SH-SY5Y (cell line): ENCODE measurements around the gene PHACTR3.

Source experiments
- GATA2 ChIP-seq: IDR thresholded peaks from 2 replicates; pipeline ENCODE4 v1.6.1; 2011; ENCODE audit warnings: mild to moderate bottlenecking, low read depth, low read length
- GATA3 ChIP-seq: IDR thresholded peaks from 2 replicates; pipeline ENCODE4 v1.6.1; 2011; ENCODE audit warnings: low read depth, mild to moderate bottlenecking, low read length, moderate library complexity

Gene PHACTR3

GRCh38 chr20:59829786-59830664, 225.7 kb downstream of the PHACTR3 start:
- TF ChIP-seq GATA2 (no peak), GATA3 (no peak)

- TF ChIP-seq GATA3 (no peak), GATA2 (no peak)
These were observed 226.3 kb downstream of the PHACTR3 start for GRCh38 chr20:59830665-59831023.

GRCh38 chr20:59831024-59831915, 226.9 kb downstream of the PHACTR3 start:
- no peak for TF ChIP-seq GATA2
- TF ChIP-seq GATA3, result no peak

GRCh38 chr20:59831916-59832270, 227.6 kb downstream of the PHACTR3 start:
- TF ChIP-seq GATA3 (no peak), GATA2 (no peak)

- TF ChIP-seq GATA2 (no peak), GATA3 (no peak)
These were observed 228.3 kb downstream of the PHACTR3 start for GRCh38 chr20:59832406-59833363.

- TF ChIP-seq GATA2 (no peak), GATA3 (no peak)
These were observed 230.7 kb downstream of the PHACTR3 start for GRCh38 chr20:59835057-59835447.

- TF ChIP-seq GATA2 (no peak), GATA3 (no peak)
These were observed 231.4 kb downstream of the PHACTR3 start for GRCh38 chr20:59835448-59836395.

- TF ChIP-seq GATA3 (no peak), GATA2 (no peak)
These were observed 232.4 kb downstream of the PHACTR3 start for GRCh38 chr20:59836767-59837166.

- TF ChIP-seq GATA3 (no peak), GATA2 (no peak)
These were observed 233.5 kb downstream of the PHACTR3 start for GRCh38 chr20:59837623-59838394.

GRCh38 chr20:59839400-59839799, 235.1 kb downstream of the PHACTR3 start:
- TF ChIP-seq GATA2 (no peak), GATA3 (no peak)

GRCh38 chr20:59845472-59845871, 241.1 kb downstream of the PHACTR3 start:
- no peak for TF ChIP-seq GATA2
- TF ChIP-seq GATA3, result no peak

GRCh38 chr20:59848182-59848581, 243.8 kb downstream of the PHACTR3 start:
- TF ChIP-seq GATA3, result no peak
- no peak for TF ChIP-seq GATA2
